Measurements from ENCODE around the gene FOXO1.

- TF ChIP-seq ZKSCAN1 (IDR thresholded peaks at IDR 0.05; ENCODE audit: low read depth, low read length), result no peak
- no peak for TF ChIP-seq ZBTB8A (IDR thresholded peaks at IDR 0.05; ENCODE audit: partially characterized antibody)
- TF ChIP-seq PRDM10 (IDR thresholded peaks at IDR 0.05; ENCODE audit: partially characterized antibody), result no peak
- TF ChIP-seq FOXK1 (CRISPR knock-in tag; IDR thresholded peaks at IDR 0.05; ENCODE audit: borderline replicate concordance), result no peak
- TF ChIP-seq NR0B1 (IDR thresholded peaks at IDR 0.05; ENCODE audit: partially characterized antibody), result no peak
- no peak for TF ChIP-seq NELFE (IDR thresholded peaks at IDR 0.05; ENCODE audit: insufficient read depth, insufficient read length)
- no peak for TF ChIP-seq FOXP1 (CRISPR knock-in tag; IDR thresholded peaks at IDR 0.05)
- TF ChIP-seq JUNB (CRISPR knock-in tag; conservative IDR thresholded peaks at IDR 0.05), result no peak
- no peak for TF ChIP-seq MLLT1 (IDR thresholded peaks at IDR 0.05)
Measured at GRCh38 chr13:40591091-40591490, 75.3 kb downstream of the FOXO1 start.
